Progenitor cell of endocrine pancreas (in vitro differentiated cells): ENCODE data around the gene KAZN. TPM values are rescaled to one million over a fixed set of nuclear protein-coding genes. Genes with fewer than 3 reads are reported as not detected.

ENCODE experiments used
- DNase-seq: peaks from one replicate; pipeline ENCODE4 v3.0.0; 2021; ENCODE audit warnings: low spot score; ENCODE audit not compliant: unreplicated experiment
- H3K27ac Mint-ChIP-seq: 2 replicates; pipeline ENCODE4 v1.8.0; 2021; ENCODE audit warnings: mild to moderate bottlenecking, moderate library complexity, mixed read lengths
- H3K27me3 Mint-ChIP-seq: 2 replicates; pipeline ENCODE4 v1.8.0; 2021; ENCODE audit warnings: mixed read lengths
- H3K36me3 Mint-ChIP-seq: 2 replicates; pipeline ENCODE4 v1.8.0; 2022; ENCODE audit warnings: mixed read lengths; ENCODE audit not compliant: insufficient read depth
- H3K4me1 Mint-ChIP-seq: 2 replicates; pipeline ENCODE4 v1.8.0; 2021; ENCODE audit warnings: low read depth, mixed read lengths
- H3K4me3 Mint-ChIP-seq: 2 replicates; pipeline ENCODE4 v1.8.0; 2021; ENCODE audit warnings: low read depth, mild to moderate bottlenecking, moderate library complexity, mixed read lengths
- H3K9me3 Mint-ChIP-seq: 2 replicates; pipeline ENCODE4 v1.8.0; 2021; ENCODE audit warnings: low read depth, mixed read lengths
- CTCF ChIP-seq: fragments of 200-600 bp; sonication (generic); IDR thresholded peaks from one replicate; pipeline ENCODE4 v1.5.0; 2021; ENCODE audit warnings: antibody characterized with exemption, mild to moderate bottlenecking; ENCODE audit not compliant: unreplicated experiment
- total RNA-seq: library from RNA; stranded (reverse); gene quantifications from 2 replicates; pipeline ENCODE4 v1.2.1, GENCODE V29; 2021

The KAZN gene
- total RNA-seq, 1 donor from 2014 or later, result 12.9 TPM

- no peaks in the 10 kb centered on the region for H3K9me3 Mint-ChIP-seq
- no peak for TF ChIP-seq CTCF
- H3K4me3 Mint-ChIP-seq, result no peak overlapping the region
- peaks cover 26% of the 10 kb centered on the region for H3K4me1 Mint-ChIP-seq
- DNase-seq, result no peak
- H3K27me3 Mint-ChIP-seq, result peaks cover 14% of the 10 kb centered on the region
- H3K27ac Mint-ChIP-seq, result peak overlapping the region; percentile 14
- no peaks in the 10 kb centered on the region for H3K36me3 Mint-ChIP-seq
Observed at GRCh38 chr1:14735841-14736240, 137.4 kb downstream of the KAZN start.

GRCh38 chr1:14737561-14738094, 139.1 kb downstream of the KAZN start:
- no peak for TF ChIP-seq CTCF
- DNase-seq, result no peak
- Mint-ChIP-seq H3K27me3 (peaks cover 14% of the 10 kb centered on the region), H3K4me3 (no peak overlapping the region), H3K4me1 (peaks cover 32% of the 10 kb centered on the region), H3K27ac (no peak overlapping the region), H3K9me3 (no peaks in the 10 kb centered on the region), H3K36me3 (no peaks in the 10 kb centered on the region)

- Mint-ChIP-seq H3K27me3 (peaks cover 14% of the 10 kb centered on the region), H3K4me3 (no peak overlapping the region), H3K36me3 (no peaks in the 10 kb centered on the region), H3K9me3 (no peaks in the 10 kb centered on the region), H3K27ac (no peak overlapping the region), H3K4me1 (peaks cover 26% of the 10 kb centered on the region)
- TF ChIP-seq CTCF, result no peak
- no peak for DNase-seq
Observed at GRCh38 chr1:14738235-14738634, 139.8 kb downstream of the KAZN start.

- Mint-ChIP-seq H3K4me1 (peaks cover 23% of the 10 kb centered on the region), H3K36me3 (no peaks in the 10 kb centered on the region), H3K9me3 (no peaks in the 10 kb centered on the region), H3K4me3 (no peak overlapping the region), H3K27ac (no peak overlapping the region), H3K27me3 (peaks cover 14% of the 10 kb centered on the region)
- TF ChIP-seq CTCF, result no peak
- DNase-seq, result no peak
Observed at GRCh38 chr1:14738647-14739046, 140.2 kb downstream of the KAZN start.

- H3K4me3 Mint-ChIP-seq, result no peak overlapping the region
- peaks cover 14% of the 10 kb centered on the region for H3K27me3 Mint-ChIP-seq
- peaks cover 20% of the 10 kb centered on the region for H3K4me1 Mint-ChIP-seq
- no peak for DNase-seq
- no peak for TF ChIP-seq CTCF
- H3K9me3 Mint-ChIP-seq, result no peaks in the 10 kb centered on the region
- H3K27ac Mint-ChIP-seq, result no peak overlapping the region
- no peaks in the 10 kb centered on the region for H3K36me3 Mint-ChIP-seq
Observed at GRCh38 chr1:14739082-14739832, 140.8 kb downstream of the KAZN start.
